PFSK-1 (cell line): ENCODE measurements around the gene PRPF39.

Experiments
- FOXP2 ChIP-seq: optimal IDR thresholded peaks from 2 replicates; pipeline ENCODE3; 2011; ENCODE audit warnings: borderline replicate concordance, control low read depth, inconsistent platforms; ENCODE audit not compliant: insufficient read depth; ENCODE audit errors: extremely low read length, extremely low read depth
- POLR2AphosphoS5 ChIP-seq: IDR thresholded peaks from 2 replicates; pipeline ENCODE4 v1.6.1; 2012; ENCODE audit warnings: low read depth, mild to moderate bottlenecking, control low read depth, low read length, moderate library complexity
- SIN3A ChIP-seq: IDR thresholded peaks from 2 replicates; pipeline ENCODE4 v1.6.1; 2012; ENCODE audit warnings: mild to moderate bottlenecking, low read length, moderate library complexity, borderline replicate concordance; ENCODE audit not compliant: insufficient read depth
- TAF1 ChIP-seq: IDR thresholded peaks from 2 replicates; pipeline ENCODE4 v1.6.1; 2012; ENCODE audit warnings: low read length, control low read depth, borderline replicate concordance; ENCODE audit not compliant: insufficient read depth
- TF ChIP-seq, protein P1 (sequence below), 2 experiments: IDR thresholded peaks; 2 replicates each; pipeline versions ENCODE4 v1.6.1 to v1.8.0; 2011 to 2012; ENCODE audit warnings: low read depth in 2 of 2, low read length in 2 of 2, control low read depth in 1 of 2, inconsistent platforms in 1 of 2, mild to moderate bottlenecking in 1 of 2, moderate library complexity in 1 of 2; ENCODE audit not compliant: insufficient read depth in 1 of 2

PRPF39 gene

DNA sequence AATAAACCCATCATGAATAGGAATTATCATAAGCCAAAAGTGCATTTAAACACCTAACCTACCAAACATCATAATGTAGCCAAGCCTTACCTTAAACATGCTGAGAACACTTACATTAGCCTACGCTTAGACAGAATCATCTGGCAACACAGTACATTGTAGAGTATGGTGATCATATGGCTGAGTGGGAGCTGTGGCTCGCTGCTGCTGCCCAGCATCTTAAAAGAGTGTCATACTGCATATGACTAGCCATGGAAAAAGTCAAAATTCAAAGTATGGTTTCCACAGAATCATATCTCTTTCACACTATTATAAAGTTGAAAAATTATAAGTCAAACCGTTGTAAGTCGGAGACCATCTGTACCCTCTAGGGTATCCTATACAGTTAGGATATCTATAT is 32.0 kb upstream of the PRPF39 start:
- TF ChIP-seq TAF1 (no peak), POLR2AphosphoS5 (no peak), FOXP2 (no peak), SIN3A (no peak)
- TF ChIP-seq, protein P1, sequence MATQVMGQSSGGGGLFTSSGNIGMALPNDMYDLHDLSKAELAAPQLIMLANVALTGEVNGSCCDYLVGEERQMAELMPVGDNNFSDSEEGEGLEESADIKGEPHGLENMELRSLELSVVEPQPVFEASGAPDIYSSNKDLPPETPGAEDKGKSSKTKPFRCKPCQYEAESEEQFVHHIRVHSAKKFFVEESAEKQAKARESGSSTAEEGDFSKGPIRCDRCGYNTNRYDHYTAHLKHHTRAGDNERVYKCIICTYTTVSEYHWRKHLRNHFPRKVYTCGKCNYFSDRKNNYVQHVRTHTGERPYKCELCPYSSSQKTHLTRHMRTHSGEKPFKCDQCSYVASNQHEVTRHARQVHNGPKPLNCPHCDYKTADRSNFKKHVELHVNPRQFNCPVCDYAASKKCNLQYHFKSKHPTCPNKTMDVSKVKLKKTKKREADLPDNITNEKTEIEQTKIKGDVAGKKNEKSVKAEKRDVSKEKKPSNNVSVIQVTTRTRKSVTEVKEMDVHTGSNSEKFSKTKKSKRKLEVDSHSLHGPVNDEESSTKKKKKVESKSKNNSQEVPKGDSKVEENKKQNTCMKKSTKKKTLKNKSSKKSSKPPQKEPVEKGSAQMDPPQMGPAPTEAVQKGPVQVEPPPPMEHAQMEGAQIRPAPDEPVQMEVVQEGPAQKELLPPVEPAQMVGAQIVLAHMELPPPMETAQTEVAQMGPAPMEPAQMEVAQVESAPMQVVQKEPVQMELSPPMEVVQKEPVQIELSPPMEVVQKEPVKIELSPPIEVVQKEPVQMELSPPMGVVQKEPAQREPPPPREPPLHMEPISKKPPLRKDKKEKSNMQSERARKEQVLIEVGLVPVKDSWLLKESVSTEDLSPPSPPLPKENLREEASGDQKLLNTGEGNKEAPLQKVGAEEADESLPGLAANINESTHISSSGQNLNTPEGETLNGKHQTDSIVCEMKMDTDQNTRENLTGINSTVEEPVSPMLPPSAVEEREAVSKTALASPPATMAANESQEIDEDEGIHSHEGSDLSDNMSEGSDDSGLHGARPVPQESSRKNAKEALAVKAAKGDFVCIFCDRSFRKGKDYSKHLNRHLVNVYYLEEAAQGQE (IDR thresholded peaks at IDR 0.05; ENCODE audit: insufficient read depth in 1 of 2, low read depth in 2 of 2, low read length in 2 of 2) = no peak

DNA sequence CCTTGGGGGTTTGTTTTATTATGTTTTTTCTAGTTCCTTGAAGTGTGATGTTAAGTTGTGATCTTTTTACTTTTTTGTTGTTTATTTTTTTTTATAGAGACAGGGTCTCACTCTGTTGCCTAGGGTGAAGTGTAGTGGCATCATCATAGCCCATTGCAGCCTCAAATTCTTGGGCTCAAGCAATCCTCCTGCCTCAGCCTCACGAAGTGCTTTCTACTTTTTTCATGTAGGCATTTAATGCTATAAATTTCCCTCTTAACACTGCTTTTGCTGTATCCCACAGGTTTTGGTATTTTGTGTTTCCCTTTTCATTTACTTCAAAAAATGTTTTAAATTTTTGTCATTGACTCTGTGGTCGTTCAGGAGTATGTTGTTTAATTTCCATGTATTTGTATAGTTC is 26.6 kb upstream of the PRPF39 start:
- TF ChIP-seq TAF1 (no peak), POLR2AphosphoS5 (no peak), SIN3A (no peak), FOXP2 (no peak)
- TF ChIP-seq, protein P1 (IDR thresholded peaks at IDR 0.05; ENCODE audit: insufficient read depth in 1 of 2, low read depth in 2 of 2, low read length in 2 of 2) = no peak

DNA sequence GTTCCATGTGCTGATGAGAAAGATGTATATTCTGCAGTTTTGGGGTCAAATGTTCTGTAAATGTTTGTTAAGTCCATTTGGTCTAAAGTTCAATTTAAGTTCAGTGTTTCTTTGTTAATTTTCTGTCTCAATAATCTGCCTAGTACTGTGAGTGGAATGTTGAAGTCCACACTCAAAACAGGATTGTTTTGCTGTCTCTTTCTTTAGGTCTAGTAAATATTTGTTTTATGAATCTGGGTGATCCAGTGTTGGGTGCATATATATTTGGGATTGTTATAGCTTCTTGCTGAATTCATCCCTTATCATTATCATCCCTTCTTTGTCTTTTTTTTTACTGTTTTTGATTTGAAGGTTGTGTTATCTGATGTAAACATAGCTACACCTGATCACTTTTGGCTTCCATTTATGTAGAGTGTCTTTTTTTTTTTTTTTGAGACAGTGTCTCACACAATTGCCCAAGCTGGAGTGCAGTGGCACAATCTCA is 26.0 kb upstream of the PRPF39 start:
- TF ChIP-seq TAF1 = no peak
- no peak for TF ChIP-seq FOXP2

DNA sequence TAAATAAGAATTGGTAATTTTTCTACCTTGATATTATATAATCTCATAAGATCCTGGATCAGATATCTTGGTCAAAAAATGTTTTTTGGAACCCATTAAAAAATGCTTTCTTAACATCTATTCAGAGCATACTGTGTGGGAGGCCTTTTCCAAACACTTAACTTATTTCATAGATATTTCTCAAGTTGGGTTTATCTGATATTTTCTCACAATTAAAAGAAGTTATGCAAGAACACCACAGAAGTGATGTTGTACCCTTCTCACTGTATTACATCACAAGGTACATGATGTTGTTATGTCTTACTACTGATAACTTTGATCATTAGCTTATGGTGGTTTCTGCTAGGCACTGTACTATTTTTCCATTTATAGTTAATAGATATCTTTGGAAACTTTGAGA is 23.4 kb upstream of the PRPF39 start:
- TF ChIP-seq SIN3A = no peak
- TF ChIP-seq, protein P1 (IDR thresholded peaks at IDR 0.05; ENCODE audit: insufficient read depth in 1 of 2, low read depth in 2 of 2, low read length in 2 of 2) = no peak
- no peak for TF ChIP-seq POLR2AphosphoS5
- no peak for TF ChIP-seq FOXP2
- no peak for TF ChIP-seq TAF1

- TF ChIP-seq, protein P1 (IDR thresholded peaks at IDR 0.05; ENCODE audit: insufficient read depth in 1 of 2, low read depth in 2 of 2, low read length in 2 of 2) = no peak
- TF ChIP-seq POLR2AphosphoS5 = no peak
- no peak for TF ChIP-seq FOXP2
These were observed 18.4 kb upstream of the PRPF39 start for GRCh38 chr14:45065540-45065939.
